GM19025 (cell line): ENCODE data around the gene SPACA7.

Source experiments
- ATAC-seq: cut with Tn5 transposase; IDR thresholded peaks from one replicate; pipeline ENCODE4 v1.9.1; 2021; ENCODE audit warnings: mild to moderate bottlenecking, low read depth, moderate library complexity; ENCODE audit not compliant: unreplicated experiment

SPACA7 gene

DNA sequence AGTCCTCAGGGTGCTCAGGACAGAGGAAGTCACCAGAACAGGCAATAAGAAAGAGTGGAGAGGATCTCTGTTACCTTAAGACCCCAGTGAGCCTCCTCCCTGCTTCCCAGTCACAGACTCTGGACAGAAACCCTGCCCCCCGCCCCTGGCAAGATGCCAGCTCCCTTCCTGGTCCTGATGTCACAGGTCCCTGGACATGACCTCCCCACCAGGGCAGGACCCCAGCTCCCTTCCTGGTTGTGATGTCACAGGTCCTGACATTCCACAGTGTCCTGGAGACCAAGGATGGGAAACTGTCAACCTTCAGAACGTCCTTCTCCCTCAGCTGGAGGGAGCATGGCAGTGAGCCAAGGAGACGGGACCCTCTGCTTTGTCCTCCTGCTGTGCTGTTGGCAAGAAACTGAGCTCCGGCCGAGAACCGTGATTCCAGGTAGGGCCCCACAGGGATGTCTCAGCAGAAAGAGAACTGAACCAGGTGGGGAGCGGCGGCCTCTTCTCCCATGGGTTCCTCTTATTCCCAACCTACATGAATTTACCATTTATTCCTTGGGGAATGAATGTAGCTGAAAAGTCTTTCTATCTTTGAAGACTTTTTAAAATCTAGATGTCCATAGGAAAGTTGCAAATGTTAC is at the start of gene SPACA7:
Gene SPACA7 (plus strand): TSS at position 306 of the 632 bp plus-strand sequence. CDS start 31 bp downstream, at position 337.
- ATAC-seq: no peak

DNA sequence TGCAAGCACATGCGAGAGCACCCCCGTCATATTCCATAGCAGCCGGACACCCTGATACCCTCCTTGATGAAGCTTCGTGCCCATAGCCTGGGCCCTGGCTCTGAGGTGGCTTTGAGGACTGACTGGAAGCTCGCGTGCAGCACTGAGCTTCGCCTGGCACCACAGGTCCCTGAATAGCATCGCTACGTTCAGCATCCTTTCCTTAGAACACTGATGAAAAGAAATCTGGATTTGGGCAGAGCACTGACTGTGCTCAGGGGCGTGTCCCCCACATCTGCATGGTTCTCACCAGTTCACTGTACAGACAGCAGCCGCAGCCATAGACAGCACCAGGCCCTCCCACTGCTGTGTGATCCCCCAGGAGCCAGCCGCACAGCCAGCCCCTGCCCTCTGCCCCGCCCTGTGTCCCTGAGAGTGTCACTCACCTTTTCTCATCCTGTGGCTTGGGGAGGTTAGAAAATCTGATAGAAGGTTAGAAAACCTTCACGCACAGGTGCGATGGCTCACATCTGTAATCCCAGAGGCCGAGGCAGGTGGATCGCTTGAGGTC is 49.3 kb upstream of the SPACA7 start:
- no peak for ATAC-seq

DNA sequence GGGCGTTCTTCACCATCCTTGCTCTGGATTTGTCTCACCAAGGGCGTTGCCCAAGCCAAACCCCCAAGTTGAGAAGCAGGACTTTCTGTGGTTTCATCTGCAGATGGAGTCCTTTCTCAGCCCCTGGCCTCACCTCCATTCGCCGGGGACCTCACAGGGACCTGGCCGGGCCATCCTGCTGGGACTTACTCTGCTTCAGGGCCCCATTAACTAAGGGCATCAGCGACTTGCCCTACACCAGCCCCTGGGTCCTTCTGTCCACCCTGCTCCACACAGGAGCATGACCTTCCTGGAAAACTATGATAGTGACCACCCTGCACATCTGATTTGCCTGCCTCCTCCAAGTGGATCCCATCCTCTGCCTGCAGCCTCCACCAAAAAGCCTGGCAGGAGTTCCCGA is 47.2 kb upstream of the SPACA7 start:
- ATAC-seq: no peak

DNA sequence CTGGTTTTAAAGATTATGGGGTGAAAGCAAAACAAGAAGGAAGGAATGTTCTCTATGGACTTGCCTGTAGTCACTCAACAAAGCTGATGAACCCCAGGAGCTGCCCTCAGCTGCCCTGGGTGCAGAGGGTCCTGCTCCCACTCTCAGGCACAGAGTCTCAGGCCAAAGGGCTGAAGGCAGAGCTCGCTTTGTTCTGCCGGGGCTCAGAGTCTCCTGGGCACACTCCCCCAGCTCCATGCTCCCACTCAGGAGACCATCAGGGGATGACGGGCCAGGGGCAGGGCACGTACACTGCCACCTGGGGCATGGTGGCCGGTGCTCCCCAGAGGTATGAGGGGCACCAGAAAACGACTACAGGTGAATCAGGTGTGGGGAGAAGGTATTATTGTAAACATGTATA is 46.8 kb upstream of the SPACA7 start:
- no peak for ATAC-seq

DNA sequence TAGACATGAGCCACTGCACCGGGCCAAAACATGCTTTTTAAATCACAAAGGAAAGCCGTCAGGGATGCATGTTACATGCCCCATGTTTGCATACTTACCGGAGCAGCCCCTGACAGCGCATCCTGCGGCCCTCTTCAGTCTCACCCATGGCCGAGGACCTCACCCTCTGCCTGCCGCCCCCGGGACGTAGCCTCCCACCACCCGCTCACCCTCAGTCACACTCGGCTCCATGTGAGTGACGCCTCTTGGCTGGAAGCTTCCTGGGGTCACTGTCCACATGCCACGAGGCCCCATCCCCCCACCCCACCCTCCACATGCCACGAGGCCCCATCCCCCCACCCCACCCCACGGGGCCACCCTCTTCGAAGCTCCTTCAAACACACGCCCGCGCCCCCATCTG is 46.1 kb upstream of the SPACA7 start:
- ATAC-seq: no peak

DNA sequence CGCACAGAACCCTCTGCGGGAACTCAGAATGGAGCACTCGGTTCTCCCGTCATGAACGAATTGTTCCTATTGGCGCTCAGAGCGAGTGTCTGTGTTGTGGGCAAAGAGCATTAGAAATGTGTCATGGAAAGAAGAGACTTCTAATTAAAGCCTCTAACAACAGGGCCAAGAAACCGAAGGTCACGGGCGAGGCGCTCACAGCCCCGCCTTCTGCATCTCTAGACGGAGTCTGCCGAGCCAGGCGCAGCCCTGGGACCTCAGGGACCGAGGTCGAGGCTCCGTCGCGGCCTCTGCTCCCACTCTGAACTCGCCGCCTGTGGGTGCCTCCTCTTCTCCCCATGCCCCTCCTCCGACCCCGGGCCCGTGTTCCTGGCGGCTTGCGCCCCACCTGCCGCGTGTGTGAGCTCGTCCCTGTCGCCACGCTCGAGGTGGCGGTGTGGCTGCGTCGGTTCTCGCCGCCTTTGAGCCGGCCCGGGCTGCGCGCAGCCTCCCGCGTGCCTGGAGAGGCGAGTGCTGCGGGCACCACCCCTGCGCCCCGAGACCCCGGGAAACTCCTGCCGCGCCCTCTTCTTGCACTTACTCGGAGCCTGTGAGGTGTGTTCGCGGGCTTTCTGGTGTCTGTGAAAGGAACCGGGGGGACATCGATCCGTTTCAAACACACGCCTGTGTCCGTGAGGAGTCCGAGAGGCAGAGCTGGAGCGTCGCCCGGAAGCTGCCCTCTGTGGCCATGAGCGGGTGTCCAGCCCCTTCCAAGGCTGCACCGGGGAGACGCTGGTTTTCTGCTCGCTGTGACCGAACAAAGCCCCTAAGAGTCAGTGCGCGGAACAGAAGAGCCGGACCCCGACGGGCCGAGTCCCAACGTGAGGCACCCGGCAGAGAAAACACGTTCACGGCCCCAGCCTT is 45.4 kb upstream of the SPACA7 start:
- no peak for ATAC-seq

- no peak for ATAC-seq
Observed at GRCh38 chr13:112331675-112332074, 44.5 kb upstream of the SPACA7 start.

DNA sequence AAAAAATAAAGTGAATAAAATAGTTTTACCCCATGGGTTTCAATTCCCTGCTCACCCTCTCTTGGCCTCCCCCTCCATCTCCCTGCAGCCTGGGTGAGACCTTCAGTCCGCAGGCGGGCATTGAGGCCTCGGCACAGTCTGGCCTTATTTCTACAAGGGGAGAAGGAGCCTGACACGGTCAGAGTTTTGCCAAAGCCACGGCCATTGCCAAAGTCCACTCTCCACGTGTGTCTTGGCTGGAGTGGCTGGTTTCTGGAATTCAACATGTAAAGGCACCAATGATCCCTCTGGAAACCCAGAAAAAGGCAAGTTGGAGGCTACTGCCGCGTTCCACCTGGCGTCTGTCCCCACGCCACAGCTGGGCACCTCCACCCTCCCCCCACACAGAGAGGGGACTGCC is 43.4 kb upstream of the SPACA7 start:
- ATAC-seq: no peak

GRCh38 chr13:112333756-112334543 is 42.2 kb upstream of the SPACA7 start:
- ATAC-seq: no peak

- ATAC-seq: no peak
Observed at GRCh38 chr13:112335135-112335534, 41.0 kb upstream of the SPACA7 start.

GRCh38 chr13:112341446-112341845 is 34.7 kb upstream of the SPACA7 start:
- ATAC-seq: no peak

GRCh38 chr13:112341976-112342735 is 34.0 kb upstream of the SPACA7 start:
- ATAC-seq: no peak

- no peak for ATAC-seq
Observed at GRCh38 chr13:112342841-112343361, 33.3 kb upstream of the SPACA7 start.

DNA sequence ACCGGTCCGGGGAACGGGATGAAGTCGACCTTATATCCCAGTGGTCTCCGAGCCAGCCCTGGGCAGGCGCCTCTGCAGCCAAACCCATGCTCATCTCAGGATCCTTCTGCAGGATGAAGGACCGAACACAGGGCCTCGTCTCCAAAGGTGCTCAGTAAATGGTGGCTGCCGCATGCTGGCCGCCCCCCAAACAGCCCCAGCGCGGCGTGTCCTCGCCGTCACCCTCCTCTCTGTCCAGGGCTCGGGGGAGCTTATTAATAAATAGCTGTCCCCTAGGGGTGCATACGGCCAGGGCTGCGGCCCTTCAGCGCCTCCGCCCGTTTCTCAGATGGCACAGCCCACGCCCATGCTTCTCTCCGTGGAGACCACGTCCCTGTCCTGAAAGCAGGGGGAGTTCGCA is 32.6 kb upstream of the SPACA7 start:
- no peak for ATAC-seq

GRCh38 chr13:112345826-112346172 is 30.4 kb upstream of the SPACA7 start:
- ATAC-seq: no peak

DNA sequence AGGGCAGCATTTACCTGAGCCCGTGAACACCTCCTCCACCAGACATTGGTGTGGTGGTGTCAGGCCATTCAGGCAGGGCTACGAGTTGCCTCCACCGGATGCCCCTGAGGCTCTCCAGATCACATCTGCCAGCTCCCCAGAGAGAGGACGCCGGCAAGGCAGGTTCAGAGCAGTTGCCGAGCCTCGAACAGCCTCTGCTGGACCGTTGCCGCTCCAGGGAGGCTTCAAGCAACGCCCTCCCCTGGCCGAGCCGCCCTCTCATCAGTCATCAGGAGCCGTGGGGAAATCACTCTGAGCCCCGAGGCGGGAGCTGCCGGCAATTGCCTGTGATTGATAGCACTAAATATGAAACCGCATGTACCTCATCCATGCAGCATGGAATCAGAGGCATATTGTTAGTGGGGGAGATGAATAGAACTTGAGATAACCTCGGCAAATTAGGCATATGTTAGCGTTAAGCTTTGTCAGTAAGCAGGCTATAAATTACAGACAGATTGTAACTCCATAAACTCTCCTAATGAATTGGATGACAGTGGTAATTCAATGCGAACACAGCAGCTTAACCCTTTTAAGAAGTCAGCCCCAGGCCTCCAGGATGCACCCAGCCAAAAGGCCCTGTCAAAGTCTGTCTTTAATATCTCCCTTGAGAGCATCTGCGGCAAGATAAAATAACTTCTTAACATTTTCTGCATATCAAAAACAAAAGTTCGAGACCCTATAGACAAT is 29.8 kb upstream of the SPACA7 start:
- no peak for ATAC-seq

DNA sequence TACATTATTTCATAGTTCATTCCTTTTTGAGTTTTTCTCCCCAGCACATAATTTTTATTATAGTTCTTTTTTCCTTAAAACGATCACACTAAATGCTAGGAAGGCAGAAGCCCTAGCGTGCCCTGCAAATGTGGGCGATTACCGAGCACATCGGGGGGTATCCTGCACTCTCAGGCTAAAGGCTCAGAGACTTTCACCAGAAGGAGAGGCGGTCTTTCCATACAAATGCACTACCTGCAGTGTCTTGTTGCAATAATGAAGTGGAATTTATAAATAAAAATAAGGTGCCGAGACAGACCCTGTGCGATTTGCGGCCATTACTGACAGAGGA is 29.3 kb upstream of the SPACA7 start:
- no peak for ATAC-seq

DNA sequence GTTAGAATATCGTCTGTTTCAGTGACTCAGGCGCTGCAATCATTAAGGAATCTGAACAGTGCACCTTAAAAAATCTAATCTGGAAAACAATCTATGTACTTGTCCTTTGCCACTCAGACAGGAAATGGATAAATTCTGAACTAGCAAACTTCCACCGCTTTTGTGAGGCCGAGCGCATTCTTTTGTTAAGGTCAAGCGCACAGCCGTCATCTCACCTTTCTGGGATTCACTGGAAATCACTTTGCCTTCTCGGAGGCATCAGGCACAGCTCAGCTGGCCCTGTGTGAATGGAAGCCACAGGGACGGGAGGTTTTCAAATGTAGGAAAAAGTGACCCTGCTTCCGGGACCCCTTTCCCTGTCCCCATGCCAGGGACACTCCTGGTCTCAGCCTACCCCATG is 28.2 kb upstream of the SPACA7 start:
- no peak for ATAC-seq

GRCh38 chr13:112348642-112349345 is 27.4 kb upstream of the SPACA7 start:
- no peak for ATAC-seq
